GM19238 (cell line): ENCODE results near the gene HDAC9.

Source experiments
- DNase-seq: peaks from one replicate; pipeline ENCODE4 v3.0.0; 2011; ENCODE audit warnings: low spot score; ENCODE audit not compliant: insufficient read length

Gene HDAC9

DNA sequence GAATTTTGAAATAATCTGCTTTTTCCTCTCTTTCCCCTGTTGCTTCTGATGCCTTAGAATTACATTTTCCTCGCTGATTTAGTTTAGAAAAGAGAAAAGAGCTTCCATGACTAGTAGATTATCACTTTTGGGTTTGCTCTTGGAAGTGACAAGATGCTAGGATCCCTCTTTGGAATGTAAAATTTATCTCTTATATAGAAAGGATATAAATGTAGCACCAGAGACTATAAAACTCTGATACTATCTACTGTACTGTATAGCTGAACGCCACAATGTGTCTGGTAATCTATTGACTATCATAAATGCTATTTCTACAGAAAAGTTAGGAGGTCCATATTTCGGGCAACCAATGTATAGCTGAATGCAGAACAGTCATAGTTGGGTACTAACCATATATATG, 1.1 kb upstream of the HDAC9 start:
- no peak for DNase-seq

DNA sequence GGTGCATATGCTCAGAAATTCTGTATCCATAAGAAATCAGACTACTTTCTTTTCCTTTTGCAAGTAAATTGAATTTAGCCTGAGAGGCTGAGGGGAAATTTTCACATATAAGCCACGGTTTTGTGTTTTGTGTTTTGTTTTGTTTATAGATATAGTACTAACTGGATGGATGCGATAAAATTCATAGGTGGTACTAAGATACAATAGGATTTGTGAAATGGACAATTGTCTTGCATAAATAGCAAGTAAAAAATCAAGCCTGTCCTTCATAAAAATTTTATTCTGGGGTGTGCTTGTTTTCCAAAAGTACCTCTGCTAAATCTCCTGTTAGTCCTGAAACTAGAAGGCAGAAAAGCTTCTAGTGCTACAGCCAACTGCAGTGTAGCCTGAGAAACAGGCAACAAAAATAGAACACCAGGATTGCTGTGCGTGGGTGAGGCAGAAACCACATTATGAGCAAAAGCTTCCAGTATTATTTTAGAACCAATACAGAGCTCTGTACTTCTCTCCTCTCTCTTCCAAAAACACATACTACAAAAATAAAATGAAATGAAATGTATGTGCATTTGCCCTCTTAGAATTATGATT, 634 bp upstream of the HDAC9 start:
- no peak for DNase-seq

GRCh38 chr7:18496341-18496700, 772 bp downstream of the HDAC9 start:
- no peak for DNase-seq

DNA sequence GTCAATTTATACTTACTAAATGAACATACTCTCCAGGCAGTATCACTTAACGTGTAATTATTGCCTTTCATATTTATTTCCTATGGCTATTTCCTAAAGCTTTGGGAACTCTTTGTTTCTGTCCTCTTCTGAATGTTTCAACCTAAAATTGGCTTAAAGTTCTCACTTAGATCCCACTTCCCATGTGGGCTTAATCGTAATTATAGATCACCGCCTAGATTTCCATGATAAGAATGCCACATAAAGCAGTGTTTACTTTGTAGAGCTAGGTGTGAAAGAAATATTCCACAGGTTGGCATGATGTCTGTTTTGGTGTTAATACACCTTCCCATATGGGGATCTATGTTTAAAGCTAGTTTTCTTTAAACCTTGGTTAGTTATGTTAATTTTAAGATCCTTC, 1.5 kb downstream of the HDAC9 start:
- DNase-seq: no peak

DNA sequence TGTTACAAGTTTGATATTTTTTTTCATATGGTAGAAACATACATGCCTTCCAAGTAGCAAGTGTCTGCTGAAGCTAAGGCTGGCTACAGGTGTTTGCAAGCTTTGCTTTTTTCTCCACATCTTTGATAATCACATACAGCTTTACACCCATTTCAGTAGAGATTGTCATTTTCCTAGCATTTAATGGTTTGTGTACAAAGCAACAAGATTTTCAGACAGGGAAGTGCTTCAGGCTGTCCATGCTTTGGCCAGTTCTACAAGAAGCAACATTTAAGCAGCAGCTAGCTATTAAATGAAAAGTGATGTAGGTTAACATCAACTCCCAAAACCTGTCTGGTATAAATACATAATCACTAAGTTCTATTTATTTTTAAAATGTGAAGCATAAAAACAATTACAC, 2.3 kb downstream of the HDAC9 start:
- no peak for DNase-seq

GRCh38 chr7:18498341-18498740, 2.8 kb downstream of the HDAC9 start:
- no peak for DNase-seq

- no peak for DNase-seq
Measured at GRCh38 chr7:18499407-18500177, 4.0 kb downstream of the HDAC9 start.

GRCh38 chr7:18503126-18503866, 7.7 kb downstream of the HDAC9 start:
- DNase-seq: no peak

DNA sequence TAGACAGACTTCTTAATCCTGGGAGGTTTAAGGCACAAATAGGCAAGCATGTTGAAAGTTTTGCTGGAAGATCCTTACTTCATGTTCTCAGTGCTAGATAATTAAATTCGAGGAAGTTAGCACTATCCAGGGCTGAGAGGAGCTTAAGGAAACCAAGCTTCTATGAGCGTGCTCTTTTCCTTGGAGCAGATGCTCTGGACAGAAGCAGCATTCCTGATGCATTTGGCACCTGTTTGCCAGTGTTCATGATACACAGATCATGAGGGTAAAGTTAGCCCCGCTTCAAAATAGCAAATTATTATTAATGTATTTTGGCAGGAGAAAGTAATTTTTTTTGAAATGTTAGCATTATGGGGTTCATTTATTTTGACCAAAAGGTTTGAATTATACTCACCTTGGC, 9.4 kb downstream of the HDAC9 start:
- DNase-seq: no peak

GRCh38 chr7:18505870-18506460, 10.4 kb downstream of the HDAC9 start:
- no peak for DNase-seq

DNA sequence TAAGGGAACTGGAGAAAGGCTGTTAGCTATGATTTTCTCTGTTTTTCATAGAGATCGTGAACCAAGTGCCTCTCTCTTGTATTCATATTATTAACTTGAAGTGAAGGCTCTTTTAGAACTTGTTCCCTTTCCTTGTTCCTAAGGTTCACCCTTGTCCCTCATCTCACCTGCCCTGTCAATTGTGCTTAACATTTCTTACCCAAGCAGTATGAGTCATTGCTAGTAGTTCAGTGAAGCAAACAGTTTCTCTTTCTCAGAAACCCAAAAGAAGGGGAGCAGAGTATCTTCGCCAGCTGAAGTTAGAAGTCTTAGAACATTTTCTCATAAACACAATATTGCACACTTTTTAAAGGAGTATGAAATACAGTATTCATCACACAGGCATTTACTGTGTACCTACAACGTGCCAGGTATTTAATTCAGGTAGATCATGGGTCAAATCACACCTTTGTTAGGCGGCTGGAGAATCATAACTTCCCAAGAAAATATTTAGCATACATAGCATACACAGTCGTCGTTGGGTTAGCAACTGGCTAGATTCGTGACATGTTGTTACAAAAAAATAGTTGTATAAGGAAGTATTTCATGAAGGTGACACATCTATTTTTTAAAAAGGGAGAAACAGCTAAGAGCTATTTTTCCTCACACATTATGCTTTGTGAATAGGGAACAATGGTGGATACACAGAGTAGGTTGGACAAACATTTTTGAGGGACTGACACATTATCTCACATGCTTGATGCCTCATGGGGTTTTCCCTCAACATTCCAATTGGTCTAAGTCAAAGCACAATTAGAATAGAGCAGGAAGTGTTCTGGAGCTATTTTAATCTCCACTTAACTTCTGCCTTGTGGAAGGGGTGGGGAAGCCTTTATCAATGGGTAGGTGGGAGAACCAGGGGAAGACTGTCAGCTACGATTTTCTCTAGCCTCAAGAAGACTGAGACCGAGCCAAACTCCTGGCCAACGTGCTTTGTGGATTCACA, 13.2 kb downstream of the HDAC9 start:
- DNase-seq: no peak

GRCh38 chr7:18509481-18509880, 13.9 kb downstream of the HDAC9 start:
- DNase-seq: no peak

- DNase-seq: no peak
Measured at GRCh38 chr7:18511351-18512140, 16.0 kb downstream of the HDAC9 start.

GRCh38 chr7:18513343-18513742, 17.8 kb downstream of the HDAC9 start:
- no peak for DNase-seq

DNA sequence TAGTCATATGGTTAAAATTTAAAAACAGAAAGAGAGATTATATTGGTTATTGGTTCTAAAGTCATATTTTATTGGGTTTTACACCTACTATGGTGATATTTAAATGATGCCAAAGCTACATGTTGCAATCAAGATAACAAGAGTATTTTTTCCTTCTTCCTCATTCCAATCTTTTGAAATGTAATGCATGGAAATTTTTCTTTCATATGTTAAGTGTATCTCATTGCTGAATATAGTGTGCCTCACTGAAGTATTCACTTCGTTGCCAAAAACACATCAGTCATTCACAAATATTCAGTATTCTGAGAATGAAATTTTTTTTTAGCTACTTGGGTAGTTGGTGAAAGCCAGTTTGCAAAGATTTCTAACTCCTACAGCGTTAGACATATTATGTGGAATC, 19.5 kb downstream of the HDAC9 start:
- no peak for DNase-seq

DNA sequence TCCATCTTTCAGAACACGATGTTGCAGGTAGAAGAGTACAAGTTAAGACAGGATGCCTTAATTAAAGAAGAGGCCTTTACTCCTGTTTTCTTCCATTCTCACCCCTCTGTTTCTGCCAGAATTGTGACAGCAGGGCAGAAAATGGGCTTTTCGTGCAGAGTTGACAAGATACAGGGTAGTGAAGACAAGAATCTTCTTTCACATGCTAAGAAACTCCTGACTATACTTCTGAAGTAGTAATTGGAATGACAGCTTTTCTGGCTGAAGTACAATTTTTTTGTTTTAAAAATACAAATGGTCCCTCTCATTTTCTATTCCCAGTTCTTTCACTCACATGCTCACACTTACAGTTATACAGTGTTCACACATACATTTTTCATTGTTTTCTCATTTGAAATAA, 22.1 kb downstream of the HDAC9 start:
- DNase-seq: no peak

DNA sequence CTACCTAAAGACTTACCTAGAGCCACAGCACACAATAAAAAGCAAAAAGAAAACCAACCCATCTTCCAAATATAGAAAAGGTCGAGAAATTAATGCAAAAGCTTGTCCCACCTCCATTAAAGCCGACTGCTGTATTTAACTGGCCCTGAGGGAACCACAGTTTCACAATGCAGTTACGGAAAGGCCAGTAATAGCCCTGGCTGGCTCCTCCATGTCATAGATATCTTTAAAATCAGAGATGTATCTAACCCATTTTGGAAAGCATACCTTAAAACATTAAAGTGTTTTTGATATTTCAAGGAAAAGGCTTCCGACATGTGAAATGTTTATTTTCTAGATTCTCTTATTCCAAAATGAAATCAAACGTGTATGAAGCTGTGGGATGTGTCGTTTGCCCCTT, 23.0 kb downstream of the HDAC9 start:
- DNase-seq: no peak

DNA sequence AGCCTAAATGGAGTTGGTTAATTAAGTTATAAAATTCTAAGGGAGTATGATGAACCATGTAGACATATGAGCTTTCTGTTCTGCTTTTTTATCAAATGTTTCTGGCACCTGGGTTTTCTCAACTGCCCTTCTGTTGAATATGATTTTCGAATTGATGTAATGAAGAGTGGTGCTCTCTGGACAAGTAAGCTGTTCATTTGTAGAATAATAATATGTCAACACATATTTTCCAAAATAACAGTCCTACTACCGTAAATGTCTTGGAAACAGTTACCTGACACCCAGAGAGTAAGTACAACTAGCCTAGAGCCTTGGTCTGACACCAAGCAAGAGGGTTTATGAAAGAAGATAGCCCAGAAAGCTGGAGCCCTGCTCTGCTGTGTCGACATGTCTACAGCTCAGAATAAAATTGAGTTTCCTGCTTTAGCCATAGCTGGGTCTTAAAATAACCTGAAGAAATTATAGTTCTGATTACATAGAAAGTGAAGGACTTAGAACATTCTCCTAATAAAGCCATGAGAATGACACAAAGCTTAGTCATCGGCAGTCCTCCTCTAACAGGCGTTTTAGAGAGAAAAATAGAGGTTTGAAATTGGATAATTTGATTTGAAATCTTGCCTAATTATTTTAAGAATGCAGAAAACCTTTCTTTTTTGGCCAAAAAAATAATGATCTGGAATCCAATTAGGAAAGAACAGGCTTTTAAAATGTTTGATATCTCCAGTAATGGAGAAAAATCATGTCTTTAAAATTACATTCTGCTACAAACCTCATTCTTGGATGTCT, 25.1 kb downstream of the HDAC9 start:
- no peak for DNase-seq

DNA sequence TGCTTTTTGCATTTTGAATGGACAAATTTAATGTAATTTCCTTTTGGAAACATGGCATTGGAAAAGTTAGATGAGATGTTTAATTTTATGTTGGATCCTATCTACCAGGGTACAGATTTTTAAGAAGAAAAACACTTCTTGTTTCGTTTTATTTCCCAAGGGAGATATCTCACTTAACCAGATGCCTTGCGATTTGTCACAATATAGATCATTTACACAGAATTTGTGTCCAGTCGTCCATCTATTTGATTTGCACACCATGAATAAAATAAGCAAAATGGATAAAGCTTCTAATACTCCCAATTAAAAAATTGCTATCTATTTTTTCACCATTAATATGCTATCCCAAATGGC, 25.7 kb downstream of the HDAC9 start:
- no peak for DNase-seq
